ENCODE data around the gene FNDC1.
A peak's percentile ranks its signal among the peaks of the same experiment; 100 is the strongest.

The FNDC1 gene

DNA sequence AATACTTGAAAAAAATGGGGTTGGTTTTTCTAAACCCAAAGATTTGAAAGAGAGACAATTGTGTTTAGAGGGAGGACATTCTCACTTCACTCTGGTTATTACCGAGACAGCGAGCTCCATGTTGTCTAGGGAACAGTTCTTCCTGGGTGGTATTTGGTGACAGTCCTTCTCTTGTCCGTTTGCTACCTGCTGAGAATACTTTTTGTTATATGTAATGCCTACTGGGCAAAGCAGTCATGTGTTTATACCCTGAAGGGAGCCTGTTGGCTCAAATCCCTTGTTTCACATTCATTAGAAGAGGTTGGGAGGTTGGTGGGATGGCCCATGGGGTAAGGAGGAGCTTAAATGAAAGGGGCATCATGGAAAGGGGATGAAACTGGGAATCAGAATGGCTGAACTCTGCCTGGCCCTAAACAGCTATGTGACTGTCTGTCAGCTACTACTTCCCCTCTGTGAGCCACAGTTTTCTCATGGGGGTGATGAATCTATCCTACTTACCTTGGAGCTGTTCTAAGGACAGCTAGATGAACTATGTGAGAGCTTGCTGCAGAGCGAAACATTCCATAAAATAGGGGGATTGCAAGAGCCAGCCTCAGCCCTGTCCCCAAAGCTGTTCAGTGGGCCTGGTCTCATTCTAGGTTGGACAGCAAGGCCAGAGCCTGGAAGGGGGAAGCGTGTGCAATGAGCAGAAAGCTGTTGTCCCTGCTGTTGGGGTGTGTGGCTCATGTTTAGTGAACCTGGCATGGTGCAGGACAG lies 43.5 kb downstream of the FNDC1 start:
- no peak for DNase-seq

GRCh38 chr6:159213405-159213804 lies 44.2 kb downstream of the FNDC1 start:
- no peak for DNase-seq

DNA sequence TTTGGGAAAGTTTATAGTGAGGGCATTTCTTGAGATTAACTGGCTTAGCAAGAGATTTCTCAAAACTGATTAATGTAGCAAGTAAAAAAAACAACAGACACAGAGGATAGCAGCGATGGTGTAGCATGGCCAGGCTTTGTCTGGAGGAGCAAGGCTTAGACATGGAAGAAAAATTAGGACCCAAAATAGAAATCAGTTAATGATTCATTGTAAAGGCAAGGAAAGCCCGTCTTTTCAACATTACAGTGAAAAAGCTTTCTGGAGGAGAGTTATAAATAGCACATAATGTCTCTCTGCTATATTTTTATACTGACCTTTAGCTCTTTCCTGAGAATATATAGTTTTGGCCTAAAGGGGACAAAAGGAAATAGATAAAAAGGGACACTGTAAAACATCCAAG lies 45.1 kb downstream of the FNDC1 start:
- DNase-seq = no peak

DNA sequence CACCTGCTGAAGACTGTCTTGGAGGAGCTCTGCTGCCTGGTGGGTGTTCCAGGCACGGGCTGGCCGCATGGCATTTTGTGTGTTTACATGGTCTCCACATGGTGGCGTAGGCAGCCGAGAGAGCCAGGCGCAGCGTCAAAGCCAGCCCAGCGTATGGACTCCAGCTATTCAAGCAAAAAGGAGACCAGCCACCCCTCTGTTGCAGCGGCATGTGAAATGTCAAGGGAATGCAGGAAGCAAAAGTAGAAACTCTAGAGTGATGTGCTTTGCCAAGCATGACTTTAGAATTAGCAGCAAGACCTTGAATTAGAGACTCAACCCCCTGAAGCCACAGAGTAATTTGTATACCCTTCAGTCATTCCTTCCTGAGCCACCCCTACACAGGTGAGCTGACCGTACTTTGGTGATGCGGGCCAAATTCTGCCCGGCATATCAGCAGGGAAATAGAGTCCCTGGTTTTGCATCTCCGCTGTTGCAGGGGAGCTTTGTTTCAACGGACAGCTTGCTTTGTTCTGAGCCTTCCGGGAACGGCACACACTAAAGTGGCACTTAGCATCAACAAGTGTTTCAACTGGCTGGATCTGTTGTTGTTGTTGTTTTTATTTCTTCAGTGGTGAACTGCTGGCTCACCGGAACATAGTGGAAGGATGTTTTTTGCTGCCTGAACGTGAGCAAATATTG lies 48.5 kb downstream of the FNDC1 start:
- no peak for DNase-seq

DNA sequence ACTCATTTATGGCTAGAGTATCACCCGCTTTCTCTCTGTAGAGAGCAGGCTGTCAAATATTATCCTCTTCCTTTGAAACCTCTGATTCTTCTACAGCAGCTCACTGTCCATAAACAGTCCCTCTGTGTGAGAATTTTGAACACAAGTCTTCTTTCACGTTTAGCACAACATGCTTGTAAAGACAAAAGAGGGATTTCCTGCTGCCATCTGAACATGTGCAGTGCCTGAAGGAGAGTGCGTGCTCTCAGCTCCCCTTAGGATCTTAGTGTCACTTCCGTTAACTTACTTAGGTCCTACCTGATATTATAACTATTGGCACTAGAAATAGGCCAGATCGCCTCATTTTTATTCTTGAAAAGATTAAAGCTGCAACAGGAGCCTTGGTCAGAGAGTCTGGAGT lies 50.9 kb downstream of the FNDC1 start:
- DNase-seq = no peak

DNA sequence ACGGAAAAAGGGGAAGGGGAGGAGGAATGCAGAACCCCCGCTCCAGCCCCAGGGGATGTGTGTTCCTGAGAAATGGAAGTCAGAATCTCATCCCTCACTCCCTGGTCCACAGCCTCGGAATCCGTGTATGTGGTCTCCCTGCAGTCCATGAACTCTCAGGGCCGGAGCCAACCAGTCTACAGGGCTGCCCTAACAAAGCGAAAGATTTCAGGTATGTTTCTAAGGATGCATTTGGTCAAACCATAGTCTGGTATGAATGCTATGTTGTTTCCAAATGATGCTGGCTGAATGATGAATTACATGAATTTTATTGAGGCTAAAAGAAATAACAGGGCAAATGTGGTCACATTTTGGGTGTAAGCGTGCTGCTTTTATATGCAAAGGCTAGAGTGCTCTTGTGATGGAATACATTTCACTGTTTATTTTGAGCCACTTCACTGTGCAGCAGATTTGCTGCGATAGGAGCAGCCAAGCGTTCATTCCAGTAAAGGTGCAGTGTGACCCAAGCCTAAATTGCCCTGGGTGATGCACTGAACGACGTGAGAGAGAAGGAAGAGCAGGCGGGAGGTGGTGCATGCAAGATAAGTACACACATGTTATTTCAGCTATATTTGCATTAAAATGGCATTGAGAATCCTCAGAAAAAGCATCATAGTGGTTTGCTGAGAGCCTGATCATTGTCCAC lies 52.4 kb downstream of the FNDC1 start:
- DNase-seq = no peak

- DNase-seq = no peak
Measured at GRCh38 chr6:159224452-159224851, 55.3 kb downstream of the FNDC1 start.

DNA sequence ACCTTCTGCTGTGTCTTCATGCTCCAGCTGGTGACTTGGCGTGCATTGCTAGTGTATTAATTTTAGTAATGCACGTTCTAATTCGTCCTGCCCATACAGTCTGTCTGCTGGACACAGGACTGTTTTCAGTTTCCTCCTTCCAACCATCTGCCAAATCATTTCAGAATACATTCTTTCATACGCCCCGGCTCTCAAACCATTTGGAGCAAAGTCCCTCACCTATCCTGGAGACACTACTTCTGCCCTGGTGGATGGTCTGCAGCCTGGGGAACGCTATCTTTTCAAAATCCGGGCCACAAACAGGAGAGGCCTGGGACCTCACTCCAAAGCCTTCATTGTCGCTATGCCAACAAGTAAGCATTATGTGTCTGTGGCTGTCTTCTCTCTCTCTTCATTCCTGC lies 60.5 kb downstream of the FNDC1 start:
- no peak for DNase-seq

DNA sequence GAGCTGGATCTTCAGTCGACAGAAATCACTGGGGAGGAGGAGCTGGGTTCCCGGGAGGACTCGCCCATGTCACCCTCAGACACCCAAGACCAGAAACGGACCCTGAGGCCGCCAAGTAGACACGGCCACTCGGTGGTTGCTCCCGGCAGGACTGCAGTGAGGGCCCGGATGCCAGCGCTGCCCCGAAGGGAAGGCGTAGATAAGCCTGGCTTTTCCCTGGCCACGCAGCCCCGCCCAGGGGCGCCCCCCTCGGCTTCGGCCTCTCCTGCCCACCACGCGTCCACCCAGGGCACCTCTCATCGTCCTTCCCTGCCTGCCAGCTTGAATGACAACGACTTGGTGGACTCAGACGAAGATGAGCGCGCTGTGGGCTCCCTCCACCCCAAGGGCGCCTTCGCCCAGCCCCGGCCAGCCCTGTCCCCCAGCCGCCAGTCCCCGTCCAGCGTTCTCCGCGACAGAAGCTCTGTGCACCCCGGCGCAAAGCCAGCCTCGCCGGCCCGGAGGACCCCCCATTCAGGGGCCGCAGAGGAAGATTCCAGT lies 63.0 kb downstream of the FNDC1 start:
- DNase-seq = no peak

- no peak for DNase-seq
Measured at GRCh38 chr6:159232751-159233150, 63.6 kb downstream of the FNDC1 start.

- DNase-seq = no peak
Measured at GRCh38 chr6:159233365-159234101, 64.3 kb downstream of the FNDC1 start.

GRCh38 chr6:159234102-159234553 lies 64.9 kb downstream of the FNDC1 start:
- no peak for DNase-seq

DNA sequence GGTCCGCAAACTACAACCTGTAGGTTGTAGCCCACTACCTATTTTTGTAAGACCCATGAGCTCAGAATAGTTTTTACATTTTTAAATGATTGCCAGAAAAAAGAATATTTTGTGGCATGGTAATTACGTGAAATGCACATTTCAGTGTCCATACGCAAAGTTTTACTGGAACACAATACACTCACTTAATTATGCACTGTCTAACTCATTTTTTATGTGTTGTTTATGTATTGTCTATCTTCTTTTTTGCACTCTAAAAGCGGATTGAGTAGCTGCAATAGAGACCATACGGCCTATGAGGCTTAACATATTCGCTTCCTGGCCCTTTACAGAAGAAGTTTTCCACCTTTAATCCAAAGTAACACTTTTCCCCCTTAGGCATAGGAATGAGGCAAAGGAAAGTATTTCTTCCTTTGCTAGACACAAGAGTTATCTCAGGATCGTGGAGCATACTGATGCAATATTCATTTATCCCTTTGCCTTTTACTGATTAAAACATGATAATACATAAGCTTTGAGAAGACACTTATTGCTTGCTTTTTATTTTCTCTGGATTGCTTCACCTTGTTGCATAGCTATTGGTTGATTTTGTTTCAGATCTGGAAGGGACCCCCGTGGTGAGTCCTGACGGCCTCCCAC lies 69.8 kb downstream of the FNDC1 start:
- DNase-seq = no peak

DNA sequence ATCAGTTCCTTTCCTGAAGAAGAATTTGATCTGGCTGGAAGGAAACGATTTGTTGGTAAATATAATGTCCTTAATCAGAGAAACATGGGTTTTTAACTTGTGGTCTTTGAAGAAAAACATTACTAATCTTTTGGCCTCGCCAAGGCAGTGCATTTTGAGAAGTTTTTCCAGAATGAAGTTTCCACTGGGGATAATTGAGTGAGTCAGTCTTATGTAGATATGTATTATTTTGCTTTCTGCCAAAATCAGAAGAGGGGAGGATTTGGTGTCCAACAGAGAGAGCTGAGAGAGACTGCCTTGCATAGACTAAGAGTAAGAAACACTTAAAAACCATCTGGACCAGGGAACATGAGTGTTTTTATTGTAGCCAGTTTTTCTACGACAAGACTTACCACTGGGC lies 79.9 kb downstream of the FNDC1 start:
- DNase-seq = no peak

GRCh38 chr6:159249752-159250151 lies 80.6 kb downstream of the FNDC1 start:
- DNase-seq = no peak

DNA sequence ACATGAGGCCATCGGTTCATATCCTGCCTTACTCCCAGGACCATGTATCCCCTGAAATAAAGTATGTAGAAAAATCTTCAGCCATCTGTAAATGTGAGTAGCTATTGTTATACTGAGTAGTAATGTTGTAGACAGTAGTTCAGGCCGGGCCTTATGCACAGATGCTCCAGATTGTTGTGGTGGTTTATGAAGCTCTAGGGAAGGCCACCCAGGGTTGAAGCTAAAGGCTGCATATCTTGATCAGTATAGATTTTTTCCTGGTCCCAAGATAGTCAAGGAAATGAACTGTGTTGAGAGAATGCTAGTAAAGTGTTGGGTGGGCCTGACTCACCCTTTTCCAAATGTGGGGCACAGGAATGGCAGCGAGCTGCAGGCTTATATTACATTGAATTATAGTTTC lies 81.4 kb downstream of the FNDC1 start:
- DNase-seq = no peak

GRCh38 chr6:159252955-159253508 lies 83.8 kb downstream of the FNDC1 start:
- DNase-seq = peak; percentile 18

- no peak for DNase-seq
Measured at GRCh38 chr6:159254186-159254585, 85.0 kb downstream of the FNDC1 start.

- no peak for DNase-seq
Measured at GRCh38 chr6:159255434-159255951, 86.3 kb downstream of the FNDC1 start.

- DNase-seq = no peak
Measured at GRCh38 chr6:159256128-159256527, 86.9 kb downstream of the FNDC1 start.

GRCh38 chr6:159257846-159258245 lies 88.6 kb downstream of the FNDC1 start:
- no peak for DNase-seq
